Fibroblast of the aortic adventitia (primary cell): ENCODE results near the gene F13B. TPM values are rescaled to one million over a fixed set of nuclear protein-coding genes. Genes with fewer than 3 reads are reported as not detected.

Experiments
- DNase-seq: peaks from one replicate; pipeline ENCODE4 v3.0.0-alpha.2; 2010; ENCODE audit warnings: low read depth
- H3K4me3 ChIP-seq: 2 replicates; pipeline ENCODE4 v1.5.1; 2011; ENCODE audit warnings: low read depth, mild to moderate bottlenecking, control low read depth, low read length, moderate library complexity
- CTCF ChIP-seq: IDR thresholded peaks from 2 replicates; pipeline ENCODE4 v1.5.1; 2011; ENCODE audit warnings: mild to moderate bottlenecking, low read length, control low read depth, inconsistent platforms; ENCODE audit not compliant: insufficient read depth
- total RNA-seq: library from RNA; depleted of rRNA; stranded (reverse); fragments of >200 nt; gene quantifications from 2 replicates; pipeline ENCODE4 v1.2.3, GENCODE V29; 2012; ENCODE audit warnings: low replicate concordance

The F13B gene
- total RNA-seq, 1 donor: not detected

GRCh38 chr1:197076585-197076984, 9.5 kb upstream of the F13B start:
- no peak overlapping the region for H3K4me3 ChIP-seq
- DNase-seq: no peak
- TF ChIP-seq CTCF: no peak

- no peak for TF ChIP-seq CTCF
- DNase-seq: no peak
- H3K4me3 ChIP-seq: no peak overlapping the region
Observed at GRCh38 chr1:197073978-197074377, 6.9 kb upstream of the F13B start.

- H3K4me3 ChIP-seq: no peak overlapping the region
- DNase-seq: no peak
- TF ChIP-seq CTCF: no peak
Observed at GRCh38 chr1:197067457-197067818, 378 bp upstream of the F13B start.

- no peak for TF ChIP-seq CTCF
- no peak for DNase-seq
- H3K4me3 ChIP-seq: no peak overlapping the region
Observed at GRCh38 chr1:197066277-197066676, 783 bp downstream of the F13B start.

- peak; percentile 94 for DNase-seq
- TF ChIP-seq CTCF: no peak
- H3K4me3 ChIP-seq: no peak overlapping the region
Observed at GRCh38 chr1:197065559-197065958, 1.5 kb downstream of the F13B start.

GRCh38 chr1:197063212-197063611, 3.8 kb downstream of the F13B start:
- no peak for DNase-seq
- no peak for TF ChIP-seq CTCF
- no peak overlapping the region for H3K4me3 ChIP-seq

GRCh38 chr1:197062692-197063091, 4.4 kb downstream of the F13B start:
- no peak for TF ChIP-seq CTCF
- no peak for DNase-seq

More at GRCh38 chr1:197062692-197063091, 4.4 kb downstream of the F13B start:
- no peak overlapping the region for H3K4me3 ChIP-seq
